ENCODE results near the gene CMIP.

CMIP gene

DNA sequence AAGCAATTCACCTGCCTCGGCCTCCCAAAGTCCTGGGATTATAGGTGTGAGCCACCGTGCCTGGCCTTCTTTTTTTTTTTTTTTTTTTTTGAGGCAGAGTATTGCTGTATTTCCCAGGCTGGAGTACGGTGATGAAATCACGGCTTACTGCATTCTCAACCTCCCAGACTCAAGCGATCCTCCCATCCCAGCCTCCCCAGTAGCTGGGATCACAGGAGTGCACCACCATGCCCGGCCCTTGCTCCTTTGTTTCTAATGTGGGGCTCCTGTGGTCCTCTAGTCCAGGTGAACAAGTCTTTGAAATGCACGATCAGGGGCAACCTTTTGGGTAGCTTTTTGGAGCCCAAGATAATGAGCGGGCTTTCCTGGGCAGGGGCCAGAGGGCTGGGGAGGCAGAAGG is 23.2 kb downstream of the CMIP start:
- TF ChIP-seq, protein P1, sequence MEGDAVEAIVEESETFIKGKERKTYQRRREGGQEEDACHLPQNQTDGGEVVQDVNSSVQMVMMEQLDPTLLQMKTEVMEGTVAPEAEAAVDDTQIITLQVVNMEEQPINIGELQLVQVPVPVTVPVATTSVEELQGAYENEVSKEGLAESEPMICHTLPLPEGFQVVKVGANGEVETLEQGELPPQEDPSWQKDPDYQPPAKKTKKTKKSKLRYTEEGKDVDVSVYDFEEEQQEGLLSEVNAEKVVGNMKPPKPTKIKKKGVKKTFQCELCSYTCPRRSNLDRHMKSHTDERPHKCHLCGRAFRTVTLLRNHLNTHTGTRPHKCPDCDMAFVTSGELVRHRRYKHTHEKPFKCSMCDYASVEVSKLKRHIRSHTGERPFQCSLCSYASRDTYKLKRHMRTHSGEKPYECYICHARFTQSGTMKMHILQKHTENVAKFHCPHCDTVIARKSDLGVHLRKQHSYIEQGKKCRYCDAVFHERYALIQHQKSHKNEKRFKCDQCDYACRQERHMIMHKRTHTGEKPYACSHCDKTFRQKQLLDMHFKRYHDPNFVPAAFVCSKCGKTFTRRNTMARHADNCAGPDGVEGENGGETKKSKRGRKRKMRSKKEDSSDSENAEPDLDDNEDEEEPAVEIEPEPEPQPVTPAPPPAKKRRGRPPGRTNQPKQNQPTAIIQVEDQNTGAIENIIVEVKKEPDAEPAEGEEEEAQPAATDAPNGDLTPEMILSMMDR (IDR thresholded peaks at IDR 0.05) = no peak
- Histone ChIP-seq H3K27ac (no peak overlapping the region), H3K9me3 (no peaks in the 10 kb centered on the region), H3K4me1 (peaks cover 0 to 10% (median 2%) of the 10 kb centered on the region in 4 donors), H3K27me3 (no peaks in the 10 kb centered on the region), H3K4me3 (no peak overlapping the region), H3K36me3 (no peaks in the 10 kb centered on the region)
- intact Hi-C loops (cut with DNase I; ENCODE audit: low total_unique reads) = no loop called here
- DNase-seq = no peak

DNA sequence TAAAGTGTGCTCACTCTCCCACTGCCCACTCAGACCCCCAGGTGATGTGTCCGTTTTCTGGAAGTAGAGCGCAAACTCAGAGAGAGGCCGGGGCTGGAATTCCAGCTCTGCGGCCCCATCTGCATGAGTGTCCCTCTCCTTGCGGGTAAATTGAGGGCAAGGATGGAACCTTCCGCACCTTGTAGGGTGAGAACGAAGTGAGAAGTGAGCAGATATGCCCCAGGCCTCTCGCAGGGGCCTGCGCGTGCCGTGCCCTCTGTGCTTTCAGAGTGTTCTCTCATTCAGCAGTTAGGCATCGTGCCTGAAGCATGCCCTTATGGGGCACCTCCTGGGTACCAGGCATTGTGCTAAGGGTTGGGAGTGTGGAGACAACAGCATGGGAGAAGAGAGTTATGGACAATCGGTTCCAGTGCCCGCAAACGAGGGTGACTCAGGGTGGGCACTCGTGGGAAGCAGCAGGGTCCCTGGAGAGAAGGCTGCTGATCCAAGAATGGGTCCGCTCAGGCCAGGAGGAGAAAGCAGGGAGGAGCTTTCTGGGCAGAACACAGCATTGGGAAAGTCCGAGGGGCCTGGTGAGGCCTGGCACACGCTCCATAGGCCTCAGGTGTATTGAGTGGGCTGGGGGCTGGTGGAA is 23.8 kb downstream of the CMIP start:
- peaks cover 0 to 13% (median 7%) of the 10 kb centered on the region in 4 donors for H3K4me1 ChIP-seq

DNA sequence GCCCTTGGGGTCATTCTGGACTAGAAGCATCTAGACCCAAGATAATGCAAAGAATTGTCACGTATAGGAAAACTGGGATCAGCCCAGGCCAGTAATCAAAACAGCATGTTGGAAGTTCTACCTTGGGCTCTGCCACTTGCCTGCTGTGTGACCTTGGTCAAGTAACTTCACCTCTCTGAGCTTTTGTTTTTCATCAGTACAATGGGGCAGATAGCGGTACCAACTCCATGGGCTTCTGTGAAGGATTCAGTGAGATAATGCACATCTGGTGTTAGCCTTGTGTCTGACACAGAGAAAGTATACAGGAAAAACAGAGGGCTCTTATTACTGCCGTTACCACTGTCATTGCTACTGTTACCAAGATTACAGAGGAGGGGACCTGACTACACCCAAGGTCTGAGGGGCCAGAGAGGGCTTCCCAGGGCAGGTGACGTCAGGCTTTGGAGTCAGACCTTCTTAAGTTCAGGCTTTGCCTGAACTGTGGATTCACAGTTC is 24.6 kb downstream of the CMIP start:
- Histone ChIP-seq H3K4me1 (peaks cover 0 to 22% (median 16%) of the 10 kb centered on the region in 4 donors), H3K4me3 (no peak overlapping the region), H3K36me3 (no peaks in the 10 kb centered on the region), H3K27ac (no peak overlapping the region), H3K9me3 (no peaks in the 10 kb centered on the region), H3K27me3 (no peaks in the 10 kb centered on the region)
- intact Hi-C loops (cut with DNase I; ENCODE audit: low total_unique reads) = no loop called here
- no peak for DNase-seq
- TF ChIP-seq, protein P1 (IDR thresholded peaks at IDR 0.05) = no peak

More for the DNA sequence above, 23.8 kb downstream of the CMIP start:
- H3K9me3 ChIP-seq = no peaks in the 10 kb centered on the region
- DNase-seq = no peak
- H3K27ac ChIP-seq = no peak overlapping the region
- TF ChIP-seq, protein P1 (IDR thresholded peaks at IDR 0.05) = no peak
- H3K27me3 ChIP-seq = no peaks in the 10 kb centered on the region
- intact Hi-C loops (cut with DNase I; ENCODE audit: low total_unique reads) = no loop called here
- H3K36me3 ChIP-seq = no peaks in the 10 kb centered on the region
- H3K4me3 ChIP-seq = no peak overlapping the region

DNA sequence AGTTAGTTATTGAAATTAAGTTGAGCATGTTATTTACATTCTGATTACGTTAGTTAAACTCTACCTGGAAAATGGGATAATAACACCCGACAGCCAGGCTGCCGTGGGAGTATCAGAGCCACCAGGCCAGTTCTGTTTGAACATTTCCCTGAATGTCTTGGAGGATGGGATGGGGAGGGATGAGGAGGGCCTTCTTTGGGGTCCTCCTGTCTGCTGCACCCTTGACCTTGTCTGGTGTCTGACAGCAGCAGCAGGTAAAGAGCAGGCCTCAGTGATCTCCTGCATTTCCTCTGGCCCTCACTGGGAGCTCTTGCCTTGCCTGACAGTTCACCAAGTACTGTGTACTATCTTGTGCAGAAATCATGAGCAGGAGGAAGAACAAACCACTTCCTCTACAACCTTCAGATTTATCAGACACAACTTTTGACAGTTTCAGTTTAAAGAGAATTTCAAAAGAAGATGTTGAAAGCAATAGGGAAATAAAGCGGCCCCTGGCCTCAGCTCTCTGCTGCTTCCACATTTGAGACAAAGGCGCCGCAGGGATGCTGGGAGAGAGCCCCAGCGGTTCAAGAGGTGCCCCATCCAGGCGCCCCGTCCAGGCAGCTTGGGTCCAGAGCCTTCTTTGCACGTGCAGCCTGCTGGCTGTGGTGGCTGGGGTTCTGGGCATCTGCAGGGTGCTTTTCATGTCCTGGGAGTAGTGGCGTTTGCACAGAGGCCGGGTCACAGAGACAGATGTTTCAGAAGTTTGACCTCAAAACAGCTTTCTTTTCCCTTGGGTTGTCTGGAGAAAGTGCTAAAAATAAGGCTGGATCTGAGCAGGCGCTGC is 25.3 kb downstream of the CMIP start:
- Histone ChIP-seq H3K9me3 (no peaks in the 10 kb centered on the region), H3K4me1 (peaks cover 0 to 28% (median 20%) of the 10 kb centered on the region in 4 donors), H3K36me3 (no peaks in the 10 kb centered on the region), H3K4me3 (no peak overlapping the region), H3K27ac (no peak overlapping the region), H3K27me3 (no peaks in the 10 kb centered on the region)
- no peak for DNase-seq
- TF ChIP-seq, protein P1 (IDR thresholded peaks at IDR 0.05) = no peak
- intact Hi-C loops (cut with DNase I; ENCODE audit: low total_unique reads) = no loop called here

DNA sequence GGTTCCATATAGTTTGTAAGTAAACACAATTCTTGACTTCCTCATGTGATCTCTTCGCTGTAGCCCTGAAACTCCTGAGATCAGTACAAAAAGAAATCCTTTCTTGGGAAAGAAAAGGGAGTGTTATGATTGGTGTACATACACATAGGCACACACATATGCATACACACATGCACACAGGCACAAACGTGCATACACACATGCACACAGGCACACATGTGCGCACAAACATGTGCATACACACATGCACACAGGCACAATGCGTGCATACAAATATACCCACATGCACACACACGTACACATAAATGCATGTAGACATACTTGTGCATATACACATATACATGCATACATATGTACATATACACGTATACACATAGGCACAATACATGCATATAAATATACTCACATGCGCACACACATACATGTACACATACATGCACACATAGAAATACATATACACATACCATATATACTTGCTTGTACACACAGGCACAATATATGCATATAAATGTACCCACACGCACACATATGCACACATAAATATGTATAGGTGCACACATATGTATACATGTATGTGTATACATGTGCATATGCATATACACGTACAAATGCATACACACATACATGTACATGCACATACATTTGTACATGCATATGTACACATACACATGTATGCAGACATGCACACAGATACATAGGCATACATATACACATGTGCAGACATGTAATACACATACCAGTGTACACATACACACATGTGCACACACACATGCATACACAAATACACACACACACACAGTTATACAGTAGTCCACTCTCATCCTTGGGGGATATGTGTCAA is 26.4 kb downstream of the CMIP start:
- Histone ChIP-seq H3K4me3 (no peak overlapping the region), H3K27me3 (no peaks in the 10 kb centered on the region), H3K4me1 (peaks cover 0 to 28% (median 20%) of the 10 kb centered on the region in 4 donors), H3K9me3 (no peaks in the 10 kb centered on the region), H3K36me3 (no peaks in the 10 kb centered on the region), H3K27ac (no peak overlapping the region)
- TF ChIP-seq, protein P1 (IDR thresholded peaks at IDR 0.05) = no peak
- intact Hi-C loops (cut with DNase I; ENCODE audit: low total_unique reads) = no loop called here
- DNase-seq = no peak
